LNCAP (cell line): ENCODE results near the gene WIPI1.

Source experiments
- CTCF ChIP-seq: fragments of 450-650 bp; IDR thresholded peaks from 2 replicates; pipeline ENCODE4 v1.5.1; 2017; ENCODE audit warnings: mild to moderate bottlenecking

WIPI1 gene

GRCh38 chr17:68389041-68389440 lies 68.3 kb downstream of the WIPI1 start:
- TF ChIP-seq CTCF: no peak

DNA sequence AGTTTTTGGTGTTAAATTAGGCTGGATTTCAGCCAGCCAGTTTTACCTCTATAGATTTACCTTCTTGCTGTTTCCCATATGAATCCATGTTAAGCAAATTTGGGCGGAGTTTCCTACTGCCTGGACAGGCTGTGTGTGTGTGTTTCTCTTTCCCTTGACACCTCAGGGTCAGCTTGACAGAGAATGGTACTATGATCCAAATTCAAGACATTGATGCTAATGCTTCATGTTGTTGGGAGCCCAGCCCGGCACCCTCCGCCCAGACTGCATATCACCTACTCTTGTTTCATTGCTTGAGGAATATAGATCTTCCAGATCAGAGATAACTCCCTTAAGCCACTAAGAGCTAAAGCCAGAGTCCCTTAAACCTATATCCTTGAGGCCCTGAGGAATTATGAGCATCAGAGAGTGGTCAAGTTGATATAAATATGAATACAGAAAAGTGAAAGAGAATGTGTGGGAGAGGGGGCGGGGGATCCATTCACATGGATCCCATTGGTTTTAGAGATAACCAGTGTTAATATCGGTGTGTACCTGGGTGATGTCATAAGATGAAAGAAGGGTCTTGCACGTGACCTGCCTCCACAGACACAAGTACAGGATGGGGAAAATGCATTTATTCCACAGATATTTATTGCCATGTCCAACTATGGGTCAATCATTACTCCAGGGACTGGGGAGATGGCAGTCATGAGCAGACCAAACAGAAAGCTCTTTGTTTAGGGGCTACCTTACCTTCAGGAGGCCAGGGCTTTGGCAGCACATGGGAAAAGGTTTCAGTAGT lies 69.7 kb downstream of the WIPI1 start:
- no peak for TF ChIP-seq CTCF

DNA sequence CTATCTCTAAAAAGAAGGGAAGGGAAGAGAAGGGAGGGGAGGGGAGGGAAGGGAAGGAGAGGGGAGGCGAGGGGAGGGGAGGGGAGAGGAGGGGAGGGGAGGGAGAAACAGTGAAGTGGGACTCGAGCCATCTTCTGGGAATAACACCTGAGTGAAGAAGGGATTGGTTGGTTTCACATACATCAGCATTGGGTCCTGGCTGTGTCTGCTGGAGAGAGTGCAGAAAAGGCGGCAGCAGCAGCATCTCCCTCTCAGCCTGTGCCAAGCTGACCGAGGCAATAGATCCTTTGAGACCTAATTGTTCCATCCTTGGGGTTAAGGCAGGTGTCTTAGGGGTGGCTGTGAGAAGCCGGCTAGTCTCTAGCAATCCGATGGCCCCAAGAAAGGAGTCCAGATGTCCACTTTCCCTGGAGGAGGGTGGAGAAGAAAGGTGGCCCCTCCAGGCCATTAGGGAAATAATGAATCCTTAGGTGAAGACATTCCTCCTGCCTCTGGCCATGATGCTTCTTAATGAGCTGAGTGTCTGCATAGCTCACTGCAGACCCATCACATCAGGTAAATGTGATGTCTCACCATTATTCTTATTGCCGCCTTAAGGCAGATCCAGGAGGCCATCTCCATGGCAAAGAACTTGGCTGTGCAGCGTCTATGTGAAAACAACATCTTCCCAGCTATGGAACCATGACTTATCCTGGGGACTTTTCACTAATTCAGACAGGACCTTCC lies 71.6 kb downstream of the WIPI1 start:
- TF ChIP-seq CTCF: no peak

DNA sequence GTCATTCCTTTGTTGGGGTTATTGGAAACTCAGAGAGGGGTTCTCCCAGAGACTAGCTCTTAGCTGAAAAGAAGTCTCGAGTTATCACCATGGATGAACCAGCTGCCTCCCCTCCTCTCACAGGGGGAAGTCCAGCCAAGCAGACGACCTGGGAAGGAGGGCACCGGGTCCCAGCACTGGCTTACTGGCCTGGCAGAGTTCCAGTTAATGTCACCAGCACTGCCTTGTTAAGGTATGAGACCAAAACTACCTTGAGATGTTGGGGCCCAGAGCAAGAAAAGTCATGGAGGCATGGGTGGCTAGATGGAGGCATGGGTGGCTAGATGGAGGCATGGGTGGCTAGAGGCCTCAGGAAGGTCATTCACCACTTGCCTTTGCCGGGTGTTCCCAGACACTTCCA lies 72.4 kb downstream of the WIPI1 start:
- no peak for TF ChIP-seq CTCF

DNA sequence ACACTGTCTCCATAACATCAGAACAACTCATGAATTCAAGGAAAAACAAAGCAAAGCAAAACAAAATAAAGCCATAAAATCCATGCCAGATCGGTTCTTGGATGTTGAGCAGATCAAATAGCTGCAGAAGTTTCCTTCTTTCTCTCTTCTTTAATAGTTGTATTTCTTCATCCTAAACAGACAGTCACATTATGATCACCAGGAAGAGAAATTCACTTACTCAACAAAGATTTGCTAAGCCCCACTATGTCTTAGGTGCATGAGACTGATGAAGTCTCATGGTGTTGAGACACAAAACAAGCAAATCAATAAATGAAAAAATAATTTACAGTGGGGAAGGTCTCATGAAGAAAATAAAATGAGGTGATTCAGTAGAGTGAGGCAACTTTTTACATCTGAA lies 72.8 kb downstream of the WIPI1 start:
- TF ChIP-seq CTCF: no peak

GRCh38 chr17:68383443-68384321 lies 73.6 kb downstream of the WIPI1 start:
- no peak for TF ChIP-seq CTCF

DNA sequence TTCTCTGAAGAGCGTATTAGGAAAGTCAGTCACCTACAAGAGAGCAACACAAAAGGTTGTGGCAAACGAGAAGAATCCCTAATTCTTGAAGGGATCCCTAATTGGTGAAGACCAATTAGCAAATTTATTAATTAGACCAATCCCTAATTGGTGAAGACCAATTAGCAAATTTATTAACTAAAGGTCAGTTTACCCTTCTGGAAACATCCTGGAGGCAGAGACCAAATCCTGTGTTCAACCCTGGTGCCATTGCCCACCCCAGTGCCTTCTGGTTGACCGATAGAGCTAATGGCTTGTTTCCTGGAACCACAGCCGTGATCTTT lies 74.2 kb downstream of the WIPI1 start:
- TF ChIP-seq CTCF: no peak
